H9 (cell line): Measurements from ENCODE around the gene CHSY3. TPM values are rescaled to one million over a fixed set of nuclear protein-coding genes. Genes with fewer than 3 reads are reported as not detected.

Source experiments
- DNase-seq: peaks from one replicate; pipeline ENCODE4 v3.0.0-alpha.2; 2017
- H2AFZ ChIP-seq: one replicate; pipeline ENCODE4 v1.6.1; 2013; ENCODE audit warnings: mild to moderate bottlenecking, low read length, control low read depth, moderate library complexity
- H2AK5ac ChIP-seq: 2 replicates; pipeline ENCODE4 v1.6.1; 2013; ENCODE audit warnings: low read length, control low read depth, mixed read lengths; ENCODE audit not compliant: insufficient read length
- H2BK120ac ChIP-seq: one replicate; pipeline ENCODE4 v1.6.1; 2013; ENCODE audit warnings: low read depth, mild to moderate bottlenecking, low read length, control low read depth, inconsistent platforms; ENCODE audit not compliant: poor library complexity, severe bottlenecking
- H2BK12ac ChIP-seq: 2 replicates; pipeline ENCODE4 v1.6.1; 2013; ENCODE audit warnings: low read length, control low read depth, mixed read lengths, low read depth; ENCODE audit not compliant: insufficient read length
- H2BK15ac ChIP-seq: 2 replicates; pipeline ENCODE4 v1.6.1; 2013; ENCODE audit warnings: low read depth, low read length, control low read depth
- H2BK20ac ChIP-seq: one replicate; pipeline ENCODE4 v1.6.1; 2013; ENCODE audit warnings: low read depth, mild to moderate bottlenecking, low read length, control low read depth, inconsistent platforms; ENCODE audit not compliant: poor library complexity, severe bottlenecking
- H2BK5ac ChIP-seq: 2 replicates; pipeline ENCODE4 v1.6.1; 2013; ENCODE audit warnings: low read length, control low read depth, mixed read lengths; ENCODE audit not compliant: insufficient read length
- H3K14ac ChIP-seq: 2 replicates; pipeline ENCODE4 v1.6.1; 2013; ENCODE audit warnings: low read length, control low read depth; ENCODE audit not compliant: insufficient read depth
- H3K18ac ChIP-seq: 2 replicates; pipeline ENCODE4 v1.6.1; 2013; ENCODE audit warnings: low read depth, mild to moderate bottlenecking, mixed read lengths, low read length, control low read depth; ENCODE audit not compliant: insufficient read length
- H3K23ac ChIP-seq: 2 replicates; pipeline ENCODE4 v1.6.1; 2013; ENCODE audit warnings: low read length, control low read depth, mixed read lengths, low read depth; ENCODE audit not compliant: insufficient read length
- H3K23me2 ChIP-seq: 2 replicates; pipeline ENCODE4 v1.6.1; 2013; ENCODE audit warnings: low read depth, mild to moderate bottlenecking, mixed read lengths, low read length, control low read depth; ENCODE audit not compliant: insufficient read length, poor library complexity, severe bottlenecking
- H3K27ac ChIP-seq: 2 replicates; pipeline ENCODE4 v1.5.1; 2013; ENCODE audit warnings: low read length, control low read depth, mixed read lengths, low read depth; ENCODE audit not compliant: insufficient read length
- H3K27me3 ChIP-seq: 2 replicates; pipeline ENCODE4 v1.6.1; 2013; ENCODE audit warnings: low read length, control low read depth, inconsistent platforms; ENCODE audit not compliant: insufficient read depth
- H3K4ac ChIP-seq: 2 replicates; pipeline ENCODE4 v1.6.1; 2013; ENCODE audit warnings: low read depth, mild to moderate bottlenecking, control low read depth, inconsistent platforms, low read length, moderate library complexity
- H3K4me1 ChIP-seq: 2 replicates; pipeline ENCODE4 v1.6.1; 2013; ENCODE audit warnings: low read length, control low read depth, inconsistent platforms; ENCODE audit not compliant: insufficient read depth
- H3K4me2 ChIP-seq: 2 replicates; pipeline ENCODE4 v1.6.1; 2013; ENCODE audit warnings: low read length, control low read depth, mixed read lengths; ENCODE audit not compliant: insufficient read length, insufficient read depth
- H3K56ac ChIP-seq: 2 replicates; pipeline ENCODE4 v1.6.1; 2013; ENCODE audit warnings: low read depth, mild to moderate bottlenecking, mixed read lengths, low read length, control low read depth; ENCODE audit not compliant: insufficient read length
- H3K79me1 ChIP-seq: 2 replicates; pipeline ENCODE4 v1.6.1; 2013; ENCODE audit warnings: low read depth, mild to moderate bottlenecking, moderate library complexity, low read length, control low read depth, inconsistent platforms; ENCODE audit not compliant: insufficient read depth, poor library complexity, severe bottlenecking
- H3K79me2 ChIP-seq: 2 replicates; pipeline ENCODE4 v1.6.1; 2013; ENCODE audit warnings: low read length, control low read depth, inconsistent platforms; ENCODE audit not compliant: insufficient read depth
- H3K9ac ChIP-seq: 2 replicates; pipeline ENCODE4 v1.6.1; 2013; ENCODE audit warnings: low read length, control low read depth, mixed read lengths; ENCODE audit not compliant: insufficient read length; ENCODE audit errors: extremely low read depth
- H3K9me3 ChIP-seq: one replicate; pipeline ENCODE4 v1.6.1; 2013; ENCODE audit warnings: low read depth, low read length, inconsistent platforms; ENCODE audit not compliant: control insufficient read depth
- H3T11ph ChIP-seq: one replicate; pipeline ENCODE4 v1.6.1; 2013; ENCODE audit warnings: mild to moderate bottlenecking, low read length, control low read depth, inconsistent platforms
- H4K20me1 ChIP-seq: one replicate; pipeline ENCODE4 v1.6.1; 2013; ENCODE audit not compliant: control insufficient read depth, insufficient read length, insufficient read depth
- H4K5ac ChIP-seq: 2 replicates; pipeline ENCODE4 v1.6.1; 2013; ENCODE audit warnings: low read depth, mild to moderate bottlenecking, mixed read lengths, low read length, control low read depth; ENCODE audit not compliant: insufficient read length
- H4K8ac ChIP-seq: replicated peaks from 2 replicates; pipeline ENCODE4 v1.6.1; 2013; ENCODE audit warnings: low read length, control low read depth, mixed read lengths, low read depth; ENCODE audit not compliant: insufficient read length
- H4K91ac ChIP-seq: 2 replicates; pipeline ENCODE4 v1.6.1; 2013; ENCODE audit warnings: low read depth, mild to moderate bottlenecking, moderate library complexity, mixed read lengths, low read length, control low read depth; ENCODE audit not compliant: insufficient read length
- H3K27ac Mint-ChIP-seq, 3 experiments: 2 replicates in 2 of 3; 3 replicates in 1 of 3; pipeline ENCODE4 v1.8.0; 2020 to 2021; ENCODE audit warnings: mixed read lengths in 3 of 3, mild to moderate bottlenecking in 1 of 3, moderate library complexity in 1 of 3
- H3K27me3 Mint-ChIP-seq: 2 replicates; pipeline ENCODE4 v1.8.0; 2021; ENCODE audit warnings: low read depth, mild to moderate bottlenecking, moderate library complexity, mixed read lengths
- H3K36me3 Mint-ChIP-seq, 3 experiments: 2 replicates in 2 of 3; 3 replicates in 1 of 3; pipeline ENCODE4 v1.8.0; 2020 to 2021; ENCODE audit warnings: low read depth in 3 of 3, mixed read lengths in 3 of 3; ENCODE audit not compliant: insufficient read depth in 1 of 3
- H3K4me1 Mint-ChIP-seq, 2 experiments: 2 replicates each; pipeline ENCODE4 v1.8.0; 2020; ENCODE audit warnings: mixed read lengths in 2 of 2
- H3K4me3 Mint-ChIP-seq, 2 experiments: 2 replicates in 1 of 2; 3 replicates in 1 of 2; pipeline ENCODE4 v1.8.0; 2020 to 2021; ENCODE audit warnings: mild to moderate bottlenecking in 2 of 2, mixed read lengths in 2 of 2, moderate library complexity in 1 of 2
- H3K9me3 Mint-ChIP-seq, 2 experiments: 2 replicates in 1 of 2; 3 replicates in 1 of 2; pipeline ENCODE4 v1.8.0; 2020; ENCODE audit warnings: mild to moderate bottlenecking in 2 of 2, mixed read lengths in 2 of 2, moderate library complexity in 1 of 2
- WGBS: extraction: QIAGEN DNeasy Blood & Tissue Kit; methylation state at CpG from one replicate; pipeline ENCODE4 v1.1.7; 2013; ENCODE audit warnings: missing lambda C conversion rate, low lambda C conversion rate, mixed read lengths; ENCODE audit not compliant: insufficient read length; ENCODE audit errors: extremely low coverage; 5-methylcytosine and 5-hydroxymethylcytosine counted together
- total RNA-seq: library from RNA; stranded (reverse); gene quantifications from 2 replicates; pipeline ENCODE4 v1.2.1, GENCODE V29; 2021
- TF ChIP-seq, protein P1 (sequence below): fragments of 200-600 bp; sonication (generic); conservative IDR thresholded peaks from 3 replicates; pipeline ENCODE4 v1.8.0; 2021; ENCODE audit warnings: antibody characterized with exemption, mild to moderate bottlenecking

Gene CHSY3
- total RNA-seq, 1 experiment from 2014 or later: 0.37 TPM

DNA sequence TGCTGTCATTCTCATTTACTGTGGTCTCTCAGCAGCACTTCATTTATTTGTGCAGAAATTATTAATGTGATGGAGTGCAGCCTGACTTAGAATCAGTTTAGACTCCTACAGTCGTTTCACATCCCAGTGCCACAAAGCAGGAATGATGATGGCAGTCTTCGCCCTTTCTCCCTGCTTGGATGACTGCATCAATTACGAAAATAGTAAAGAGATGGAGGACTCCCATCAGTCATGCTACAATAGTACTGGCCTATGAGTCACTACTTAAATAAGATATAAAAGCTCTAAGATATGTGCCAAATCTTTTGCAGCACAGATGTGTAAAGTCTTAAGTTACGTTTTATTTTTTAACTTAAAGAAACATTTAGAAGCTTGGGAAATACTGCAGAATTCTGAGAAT is 263.9 kb downstream of the CHSY3 start:
- whole genome bisulfite sequencing: no CpG with 5 or more reads among the region's 4 CpGs
- Histone ChIP-seq H3K27me3 (no peaks in the 10 kb centered on the region), H3K23ac (no peak overlapping the region), H3K18ac (no peak overlapping the region), H2BK15ac (no peak overlapping the region), H3K79me1 (no peaks in the 10 kb centered on the region), H4K20me1 (no peaks in the 10 kb centered on the region), H2BK12ac (no peak overlapping the region), H3K79me2 (no peaks in the 10 kb centered on the region), H3K9me3 (no peaks in the 10 kb centered on the region), H3K4me2 (no peak overlapping the region), H2AK5ac (no peak overlapping the region), H2BK120ac (no peak overlapping the region), H3K14ac (no peak overlapping the region), H3K4ac (no peak overlapping the region), H3K56ac (no peak overlapping the region), H3T11ph (no peak overlapping the region), H4K8ac (no peak overlapping the region), H2BK20ac (no peak overlapping the region), H3K9ac (no peak overlapping the region), H2BK5ac (no peak overlapping the region), H4K5ac (no peak overlapping the region), H3K23me2 (no peaks in the 10 kb centered on the region), H3K27ac (no peak overlapping the region), H4K91ac (no peak overlapping the region), H3K4me1 (peaks cover 3% of the 10 kb centered on the region; the same call in 1 of the 2 replicates), H2AFZ (no peak overlapping the region)
- H3K9me3 Mint-ChIP-seq: no peaks in the 10 kb centered on the region
- H3K4me3 Mint-ChIP-seq: no peak overlapping the region; a peak in 1 of 5 replicates
- peak overlapping the region in 1 of 3 experiments; percentile 98; a peak in 3 of 7 replicates for H3K27ac Mint-ChIP-seq
- no peaks in the 10 kb centered on the region; a peak in 1 of 7 replicates for H3K36me3 Mint-ChIP-seq
- DNase-seq: no peak
- TF ChIP-seq, protein P1, sequence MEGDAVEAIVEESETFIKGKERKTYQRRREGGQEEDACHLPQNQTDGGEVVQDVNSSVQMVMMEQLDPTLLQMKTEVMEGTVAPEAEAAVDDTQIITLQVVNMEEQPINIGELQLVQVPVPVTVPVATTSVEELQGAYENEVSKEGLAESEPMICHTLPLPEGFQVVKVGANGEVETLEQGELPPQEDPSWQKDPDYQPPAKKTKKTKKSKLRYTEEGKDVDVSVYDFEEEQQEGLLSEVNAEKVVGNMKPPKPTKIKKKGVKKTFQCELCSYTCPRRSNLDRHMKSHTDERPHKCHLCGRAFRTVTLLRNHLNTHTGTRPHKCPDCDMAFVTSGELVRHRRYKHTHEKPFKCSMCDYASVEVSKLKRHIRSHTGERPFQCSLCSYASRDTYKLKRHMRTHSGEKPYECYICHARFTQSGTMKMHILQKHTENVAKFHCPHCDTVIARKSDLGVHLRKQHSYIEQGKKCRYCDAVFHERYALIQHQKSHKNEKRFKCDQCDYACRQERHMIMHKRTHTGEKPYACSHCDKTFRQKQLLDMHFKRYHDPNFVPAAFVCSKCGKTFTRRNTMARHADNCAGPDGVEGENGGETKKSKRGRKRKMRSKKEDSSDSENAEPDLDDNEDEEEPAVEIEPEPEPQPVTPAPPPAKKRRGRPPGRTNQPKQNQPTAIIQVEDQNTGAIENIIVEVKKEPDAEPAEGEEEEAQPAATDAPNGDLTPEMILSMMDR: no peak
- H3K4me1 Mint-ChIP-seq: peaks cover 27 to 39% of the 10 kb centered on the region in 2 experiments
- H3K27me3 Mint-ChIP-seq: peaks cover 8% of the 10 kb centered on the region
